ENCODE data around the gene PRG2.
"Not testable (repeated sequence)": the region's sequence is repeated elsewhere in the genome, so short reads cannot be mapped to it uniquely, and the experiment has no call there.

PRG2 gene

GRCh38 chr11:57418131-57418530 is 27.7 kb upstream of the PRG2 start:
- DNase-seq, result no peak

- no peak for DNase-seq
Observed at GRCh38 chr11:57417056-57417455, 26.6 kb upstream of the PRG2 start.

- DNase-seq, result no peak
Observed at GRCh38 chr11:57416436-57416835, 26.0 kb upstream of the PRG2 start.

DNA sequence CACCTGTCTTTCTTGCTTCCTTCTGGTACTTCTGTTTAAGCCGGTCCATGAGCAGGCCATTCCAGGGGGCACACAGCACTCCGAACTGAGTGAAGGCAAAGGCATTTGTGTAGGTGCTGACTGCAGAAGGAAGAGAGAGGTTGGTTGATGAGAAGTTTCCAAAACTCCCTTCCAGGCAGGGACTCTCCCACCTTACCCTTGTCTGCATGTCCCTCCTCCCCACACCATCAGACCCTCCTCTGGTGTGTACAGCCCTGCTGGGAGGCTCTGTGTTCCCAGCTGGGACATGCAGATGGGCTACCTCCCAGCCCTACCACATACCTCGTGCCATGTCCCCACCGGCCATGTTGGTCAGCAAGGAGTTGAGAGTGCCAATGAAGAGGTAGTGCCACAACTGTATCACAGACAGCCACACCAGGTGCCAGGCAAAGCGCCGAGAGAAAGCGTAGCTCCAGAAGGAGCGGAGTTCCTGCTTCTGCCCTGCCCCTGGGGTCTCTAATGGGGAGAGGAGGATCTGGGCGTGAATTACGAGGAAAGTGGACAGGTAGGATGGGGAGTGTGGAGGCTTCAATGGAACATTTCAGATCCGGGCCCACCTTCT is 24.3 kb upstream of the PRG2 start:
- no peak for DNase-seq

GRCh38 chr11:57413681-57414080 is 23.2 kb upstream of the PRG2 start:
- no peak for DNase-seq

DNA sequence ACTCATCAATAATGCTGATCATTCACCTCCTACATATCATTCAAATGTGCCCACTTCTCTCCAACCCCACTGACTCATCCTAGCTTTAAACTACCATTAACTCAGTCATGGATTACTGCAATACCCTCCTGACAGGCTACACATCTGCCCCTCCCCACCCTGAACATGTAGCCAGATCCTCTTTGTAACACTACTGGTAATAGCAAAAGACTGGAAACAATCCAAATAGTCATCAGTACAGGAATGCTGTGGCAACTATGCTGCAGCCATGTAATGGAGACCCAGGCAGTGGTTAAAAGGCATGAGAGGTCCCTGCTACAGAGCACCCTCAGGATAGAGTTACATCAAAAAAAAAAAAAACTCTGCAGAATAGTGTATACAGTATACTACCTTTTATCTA is 19.8 kb upstream of the PRG2 start:
- DNase-seq, result no peak

- DNase-seq, result no peak
Observed at GRCh38 chr11:57409321-57410100, 19.1 kb upstream of the PRG2 start.

GRCh38 chr11:57408771-57409170 is 18.3 kb upstream of the PRG2 start:
- DNase-seq, result no peak

DNA sequence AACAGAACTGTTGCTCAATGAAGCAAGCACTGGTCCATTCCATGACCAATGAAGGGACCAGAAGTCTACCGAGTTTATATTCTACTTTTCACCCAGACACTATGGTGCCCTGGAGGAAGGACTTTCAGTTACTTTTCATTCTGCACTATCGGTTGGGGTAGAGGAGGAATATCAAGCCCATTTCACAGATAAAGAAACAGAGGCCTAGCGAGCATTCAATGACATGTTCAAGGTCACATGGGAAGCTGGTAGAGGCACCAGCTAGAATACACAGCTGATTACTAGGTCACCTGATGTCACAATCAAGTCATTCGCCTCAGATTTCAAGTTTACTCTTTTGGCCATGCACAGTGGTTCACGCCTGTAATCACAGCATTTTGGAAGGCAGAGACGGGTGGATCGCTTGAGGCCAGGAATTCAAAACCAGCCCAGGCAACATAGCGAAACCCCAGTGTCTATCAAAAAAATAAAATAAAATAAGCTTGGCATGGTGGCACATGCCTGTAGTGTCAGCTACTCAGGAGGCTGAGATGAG is 17.6 kb upstream of the PRG2 start:
- no peak for DNase-seq

- DNase-seq, result no peak
Observed at GRCh38 chr11:57407010-57407920, 16.8 kb upstream of the PRG2 start.

DNA sequence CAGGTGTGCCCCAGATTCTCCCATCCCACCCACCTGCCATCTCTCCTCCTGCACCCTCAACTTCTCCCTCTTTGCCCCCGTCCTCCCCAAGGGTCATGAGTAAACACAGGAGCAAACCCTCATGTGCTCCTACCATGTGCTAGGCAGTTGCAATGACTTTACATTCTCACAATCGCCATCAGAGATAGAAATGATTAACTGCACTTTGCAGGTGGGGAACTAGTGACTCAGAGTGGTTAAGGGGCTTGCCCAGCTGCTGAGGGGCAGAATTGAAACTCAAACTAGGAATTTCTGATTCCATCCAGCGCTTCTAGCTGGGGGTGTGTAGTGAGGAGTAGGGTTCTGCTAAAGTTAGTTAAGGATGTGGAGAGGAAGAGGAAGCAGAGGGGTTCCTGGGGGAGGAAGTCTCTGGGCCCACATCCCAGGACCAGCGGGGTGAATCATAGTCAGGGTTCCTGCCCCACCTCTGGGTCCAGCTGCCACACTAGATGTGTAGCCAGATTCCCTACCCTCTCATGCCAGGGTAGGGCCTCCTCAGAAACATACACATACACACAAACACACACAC is 16.0 kb upstream of the PRG2 start:
- no peak for DNase-seq

DNA sequence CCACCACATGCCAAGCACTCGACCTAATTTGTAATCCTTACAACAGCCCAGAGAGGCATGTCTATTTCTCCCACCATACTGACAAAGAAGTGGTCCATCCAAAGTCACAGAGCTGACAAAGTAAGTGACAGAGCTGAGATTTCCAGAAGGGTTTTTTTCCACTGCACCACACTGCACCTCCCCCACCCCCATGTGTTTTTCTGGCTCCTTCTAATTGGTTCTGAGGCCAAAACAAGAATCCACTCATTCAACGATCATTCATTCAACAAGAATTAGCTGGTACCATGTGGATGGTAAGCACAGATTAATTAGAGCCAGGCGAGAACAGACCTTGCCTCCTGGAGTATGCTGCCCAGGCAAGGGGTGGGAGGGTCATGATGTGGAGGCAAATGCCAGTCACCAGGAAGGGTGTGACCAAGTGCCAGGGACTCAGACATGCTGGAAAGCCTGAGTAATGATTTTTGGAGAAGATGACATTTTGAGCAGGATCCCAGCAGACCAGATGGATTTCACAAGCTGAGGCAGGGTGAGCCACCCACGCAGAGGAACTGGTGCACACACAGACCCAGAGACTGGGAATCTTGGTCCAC is 14.9 kb upstream of the PRG2 start:
- DNase-seq, result no peak

- no peak for DNase-seq
Observed at GRCh38 chr11:57403802-57404147, 13.3 kb upstream of the PRG2 start.

- not testable (repeated sequence) for DNase-seq
Observed at GRCh38 chr11:57403003-57403801, 12.8 kb upstream of the PRG2 start.

DNA sequence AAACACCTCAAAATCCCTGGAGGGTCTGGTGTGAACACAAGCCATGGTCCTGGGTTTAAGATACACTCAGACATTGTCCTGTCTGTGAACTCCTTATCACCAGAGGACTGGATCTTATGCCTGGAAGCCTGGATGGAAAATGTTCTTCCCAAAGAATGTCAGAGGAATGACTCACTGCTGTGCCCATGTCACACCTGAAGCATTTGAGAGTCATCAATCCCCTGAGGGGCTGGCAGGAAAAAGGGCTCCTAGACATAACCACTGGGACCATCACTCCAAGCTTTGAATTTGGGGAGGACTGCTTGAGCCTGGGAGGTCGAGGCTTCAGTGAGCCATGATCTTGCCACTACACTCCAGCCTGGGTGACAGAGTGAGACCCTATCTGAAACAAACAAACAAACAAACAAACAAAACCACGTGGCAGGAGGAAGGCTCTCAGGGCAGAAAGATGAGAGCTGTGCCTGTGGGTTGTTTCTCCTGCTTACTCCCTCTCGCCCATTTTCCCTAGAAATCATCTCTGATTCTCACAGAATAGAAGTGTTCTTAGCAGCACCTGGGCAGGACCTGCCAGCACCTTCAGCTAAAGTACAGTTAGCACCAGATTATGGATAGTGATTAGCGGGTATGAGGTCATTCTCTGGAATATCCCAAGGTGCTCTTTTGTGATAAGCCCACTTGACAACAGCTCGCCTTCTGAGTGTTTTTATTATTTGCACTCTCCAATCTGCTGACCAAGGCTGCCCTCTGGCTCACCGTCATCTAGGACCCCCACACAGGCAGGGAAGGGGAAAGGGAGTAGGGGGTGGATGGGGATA is 11.9 kb upstream of the PRG2 start:
- DNase-seq, result no peak

DNA sequence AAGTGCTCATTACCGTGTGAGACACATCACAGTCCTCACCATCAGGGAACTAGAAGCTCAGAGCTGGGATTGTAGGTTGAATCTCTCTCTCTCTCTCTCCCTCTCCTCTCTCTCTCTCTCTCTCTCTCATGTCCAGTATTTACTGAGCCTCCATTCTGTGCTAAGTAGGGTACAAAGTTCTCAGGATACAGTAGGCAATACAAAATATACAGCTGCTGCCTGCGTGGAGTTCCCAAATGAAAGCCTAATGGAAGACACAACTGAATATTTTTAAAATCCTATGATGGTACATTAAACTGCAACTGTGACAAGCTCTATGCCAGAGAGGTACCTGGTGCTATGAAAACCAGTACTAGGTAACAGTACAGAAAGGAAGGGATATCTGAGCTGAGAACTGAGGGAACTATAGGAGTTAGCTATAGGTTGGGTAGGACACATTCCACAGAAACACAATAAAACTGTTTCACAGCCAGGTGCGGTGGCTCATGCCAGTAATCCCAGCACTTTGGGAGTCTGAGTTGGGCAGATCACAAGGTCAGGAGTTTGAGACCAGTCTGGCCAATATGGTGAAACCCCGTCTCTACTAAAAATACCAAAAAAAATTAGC is 9.6 kb upstream of the PRG2 start:
- no peak for DNase-seq

- no peak for DNase-seq
Observed at GRCh38 chr11:57399221-57399620, 8.8 kb upstream of the PRG2 start.

GRCh38 chr11:57397394-57397990 is 7.0 kb upstream of the PRG2 start:
- DNase-seq, result no peak

DNA sequence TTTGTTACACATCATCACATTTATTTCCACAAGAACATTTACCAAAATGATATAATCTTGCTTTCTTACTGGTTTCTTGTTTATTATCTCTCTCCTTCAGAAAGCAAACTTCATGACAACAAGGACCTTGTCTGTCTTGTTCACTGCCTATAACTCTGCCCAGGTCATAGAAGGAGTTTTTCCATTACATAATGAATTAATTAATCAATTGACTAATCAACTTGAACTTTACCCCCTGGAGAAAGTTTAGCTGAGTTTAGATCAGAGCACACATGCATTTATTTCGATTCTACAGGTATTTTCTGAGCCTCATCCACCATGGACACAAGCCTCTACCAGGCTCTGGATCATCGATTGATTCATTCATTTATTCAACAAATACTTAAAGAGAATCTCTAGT is 6.3 kb upstream of the PRG2 start:
- DNase-seq, result no peak

Data from NK-92 treated with Interleukin-12 subunit alpha and Interleukin-12 subunit beta, amount 100 ng/mL, for 24 hours (cell line).